ENCODE data around the gene METTL8.
"Not testable (repeated sequence)": the region's sequence is repeated elsewhere in the genome, so short reads cannot be mapped to it uniquely, and the experiment has no call there.

Gene METTL8

DNA sequence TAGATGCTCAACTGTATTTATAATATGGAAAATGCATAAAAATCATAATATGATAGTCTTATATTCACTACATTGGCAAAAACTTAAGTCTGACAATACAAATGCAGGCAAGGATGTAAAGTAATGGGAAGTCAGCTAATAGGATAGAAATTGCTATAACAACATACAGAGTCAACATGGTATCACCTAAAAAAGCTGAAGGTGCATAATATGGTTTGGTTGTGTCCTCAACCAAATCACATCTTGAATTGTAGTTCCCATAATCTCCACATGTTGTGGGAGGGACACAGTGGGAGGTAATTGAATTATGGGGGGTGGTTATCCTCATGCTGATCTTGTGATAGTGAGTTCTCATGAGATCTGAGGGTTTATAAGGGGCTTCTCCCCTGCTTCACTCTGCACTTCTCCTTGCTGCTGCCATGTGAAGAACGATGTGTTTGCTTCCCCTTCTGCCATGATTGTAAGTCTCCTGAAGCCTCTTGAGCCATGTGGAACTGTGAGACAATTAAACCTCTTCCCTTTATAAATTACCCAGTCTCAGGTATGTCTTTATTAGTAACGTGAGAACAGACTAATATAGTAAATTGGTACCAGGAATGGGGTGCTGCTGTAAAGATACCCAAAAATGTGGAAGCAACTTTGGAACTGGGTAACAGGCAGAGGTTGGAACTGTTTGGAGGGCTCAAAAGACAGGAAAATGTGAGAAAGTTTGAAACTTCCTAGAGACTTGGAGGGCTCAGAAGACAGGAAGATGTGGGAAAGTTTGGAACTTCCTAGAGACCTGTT lies 10.9 kb downstream of the METTL8 start:
- DNase-seq (ENCODE audit: low read depth), result not testable (repeated sequence)

DNA sequence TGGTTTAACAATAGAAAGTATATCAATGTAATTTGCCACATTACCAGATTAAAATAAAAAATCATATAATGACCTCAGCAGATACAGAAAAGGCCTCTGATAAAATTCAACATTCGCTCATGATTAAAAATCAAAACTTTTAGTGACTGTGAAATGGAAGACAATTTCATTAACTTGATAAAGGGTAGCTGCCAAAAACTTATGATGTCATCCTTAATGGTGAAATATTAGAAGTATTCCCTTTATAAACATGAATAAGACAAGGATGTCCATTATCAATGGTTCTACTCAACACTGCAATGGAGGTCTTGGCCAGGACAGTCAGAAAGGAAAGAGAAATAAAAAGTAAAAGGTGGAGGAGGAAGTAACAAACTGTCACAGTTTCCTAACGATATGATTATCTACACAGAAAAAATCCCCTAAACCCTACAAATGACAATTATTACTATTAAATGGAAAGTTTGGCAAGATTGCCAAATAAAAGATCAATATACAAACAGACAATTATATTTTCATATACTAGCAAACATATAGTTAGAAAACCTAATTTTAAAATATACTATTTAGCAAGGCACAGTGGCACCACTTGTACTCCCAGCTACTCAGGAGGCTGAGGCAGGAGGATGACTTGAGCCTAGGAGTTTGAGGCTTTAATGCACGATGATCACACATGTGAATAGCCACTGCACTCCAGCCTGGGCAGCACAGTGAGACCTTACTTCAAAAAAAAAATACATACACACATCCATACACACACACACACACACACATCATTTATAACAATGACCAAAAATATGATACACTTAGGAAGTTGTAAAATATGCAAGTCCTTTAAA lies 12.8 kb downstream of the METTL8 start:
- no peak for DNase-seq (ENCODE audit: low read depth)

DNA sequence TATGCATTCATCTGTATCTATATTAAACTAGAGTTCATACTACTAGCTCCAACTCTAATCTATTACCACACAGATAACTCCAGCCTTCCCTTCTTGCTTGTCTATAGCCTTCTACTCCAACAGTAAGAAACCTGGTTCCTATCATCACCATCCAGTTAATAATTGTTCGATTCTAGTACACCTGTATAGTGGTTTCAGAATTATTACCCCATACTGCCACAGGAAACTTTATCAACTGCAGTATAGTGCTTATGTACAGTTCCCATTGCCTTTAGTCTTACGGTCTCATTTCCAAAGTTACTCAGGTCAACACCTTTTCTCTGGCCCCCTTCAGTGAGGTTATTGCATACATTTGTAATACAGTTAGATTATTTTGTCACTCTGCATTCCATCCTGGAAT lies 14.5 kb downstream of the METTL8 start:
- no peak for DNase-seq (ENCODE audit: low read depth)

DNA sequence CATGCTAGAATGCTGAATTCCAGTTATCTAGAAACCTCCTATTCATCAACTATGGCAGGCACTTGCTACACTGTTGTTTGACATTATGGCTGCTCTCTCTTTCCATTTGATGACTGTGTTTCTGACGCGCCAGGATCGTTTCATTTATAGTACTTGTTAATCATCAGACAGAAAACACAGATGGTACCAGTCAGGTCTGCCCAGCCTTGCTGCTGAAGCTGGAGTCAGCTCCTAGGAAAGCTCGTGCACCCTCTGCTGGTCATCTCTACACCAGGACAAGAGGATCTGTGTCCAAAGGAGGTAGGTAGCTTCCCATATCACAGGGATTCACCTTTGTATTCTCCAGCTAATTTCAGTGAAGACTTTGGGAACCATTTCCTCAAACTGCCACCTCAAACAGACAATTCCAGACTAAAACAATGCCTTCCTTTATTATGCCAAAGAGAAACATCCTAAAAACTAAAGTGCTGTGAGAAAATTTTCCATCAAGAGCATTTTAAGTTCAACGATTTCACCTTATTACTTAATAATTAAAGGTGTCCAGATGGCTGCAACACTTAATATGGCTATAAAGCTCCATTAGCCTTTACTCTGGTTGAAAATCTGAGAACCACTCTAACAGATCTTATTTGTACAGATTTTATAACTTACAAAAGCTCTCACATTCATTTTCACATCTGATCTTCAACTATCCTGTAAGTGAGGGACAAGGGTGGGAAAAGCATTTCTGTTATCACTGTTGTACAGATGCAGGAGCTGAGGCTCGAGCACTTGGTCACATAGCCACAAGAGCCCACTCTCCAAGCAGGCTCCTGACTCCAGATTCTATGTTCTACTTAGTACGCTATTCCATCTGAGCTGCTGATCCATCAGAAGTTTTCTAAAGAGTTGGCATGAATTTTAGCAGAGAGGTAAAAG lies 17.5 kb downstream of the METTL8 start:
- DNase-seq (ENCODE audit: low read depth), result peak; percentile 79

DNA sequence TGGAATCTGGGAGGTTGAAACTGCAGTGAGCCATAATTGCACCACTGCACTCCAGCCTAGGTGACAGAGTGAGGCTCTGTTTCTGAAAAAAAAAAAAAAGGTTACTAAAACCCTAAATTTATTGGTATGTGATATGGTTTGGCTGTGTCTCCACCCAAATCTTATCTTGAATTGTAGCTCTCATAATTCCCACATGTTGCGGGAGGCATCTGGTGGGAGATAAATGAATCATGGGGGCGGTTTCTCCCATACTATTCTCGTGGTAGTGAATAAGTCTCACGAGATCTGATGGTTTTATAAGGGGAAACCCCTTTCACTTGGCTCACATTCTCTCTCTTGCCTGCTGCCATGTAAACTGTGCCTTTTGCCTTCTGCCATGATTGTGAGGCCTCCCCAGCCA lies 19.1 kb downstream of the METTL8 start:
- not testable (repeated sequence) for DNase-seq (ENCODE audit: low read depth)

DNA sequence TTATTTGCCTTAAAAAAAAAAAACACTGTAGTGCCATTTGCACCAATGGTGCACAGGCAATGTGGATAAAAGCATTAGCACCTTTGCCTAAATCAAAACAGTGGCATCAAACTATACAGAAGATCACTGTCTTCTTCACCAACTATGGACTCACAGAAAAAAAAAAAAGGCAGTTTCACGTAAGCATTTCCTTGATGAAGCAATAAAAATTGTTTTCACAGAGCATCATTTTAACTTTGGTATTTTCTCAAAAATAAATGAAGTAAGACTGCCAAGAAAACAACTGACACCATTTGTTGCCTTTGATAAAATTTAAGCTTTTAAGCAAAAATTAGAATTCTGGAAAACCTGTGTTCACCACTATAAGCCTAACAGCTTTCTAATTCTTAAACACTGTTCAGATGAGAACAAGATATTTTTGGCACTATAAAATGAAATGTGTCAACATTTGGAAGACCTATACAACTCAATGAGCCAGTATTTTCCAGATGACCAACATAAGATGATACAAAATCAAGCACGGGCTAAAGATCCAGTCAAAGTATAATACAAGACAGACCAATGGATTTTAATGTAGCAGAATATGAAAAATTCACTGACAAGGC lies 21.1 kb downstream of the METTL8 start:
- no peak for DNase-seq (ENCODE audit: low read depth)

DNA sequence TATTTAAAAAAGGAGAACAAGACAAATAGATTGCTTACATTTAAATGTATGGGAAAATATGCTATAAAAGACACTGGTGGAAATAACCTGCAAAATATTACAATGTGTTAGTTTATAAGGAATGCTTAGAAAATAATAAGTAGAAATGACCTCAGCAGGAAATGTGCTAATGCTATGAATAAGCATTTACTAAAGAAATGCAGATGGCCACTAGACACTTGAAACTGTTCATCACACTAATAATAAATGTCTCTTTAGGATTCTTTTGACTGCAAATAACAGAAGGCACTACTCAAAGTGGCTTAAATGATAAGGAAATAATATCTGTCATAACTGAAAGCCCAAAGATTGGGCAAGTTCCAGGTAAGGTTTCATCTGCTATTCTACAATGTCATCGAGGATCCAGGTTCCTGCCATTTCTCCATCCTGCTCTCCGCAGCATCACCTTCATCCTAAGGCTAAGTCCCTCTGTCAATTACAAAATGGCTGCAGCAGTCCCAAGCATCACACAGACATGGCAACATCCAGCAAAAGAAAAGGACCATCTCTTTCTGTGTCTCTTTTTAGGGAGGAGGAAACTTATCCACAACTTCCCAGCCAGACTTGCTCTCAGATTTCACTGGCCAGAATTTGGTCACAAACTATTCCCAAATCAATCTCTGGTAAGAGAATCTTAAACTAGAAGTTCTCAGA lies 21.9 kb downstream of the METTL8 start:
- no peak for DNase-seq (ENCODE audit: low read depth)

DNA sequence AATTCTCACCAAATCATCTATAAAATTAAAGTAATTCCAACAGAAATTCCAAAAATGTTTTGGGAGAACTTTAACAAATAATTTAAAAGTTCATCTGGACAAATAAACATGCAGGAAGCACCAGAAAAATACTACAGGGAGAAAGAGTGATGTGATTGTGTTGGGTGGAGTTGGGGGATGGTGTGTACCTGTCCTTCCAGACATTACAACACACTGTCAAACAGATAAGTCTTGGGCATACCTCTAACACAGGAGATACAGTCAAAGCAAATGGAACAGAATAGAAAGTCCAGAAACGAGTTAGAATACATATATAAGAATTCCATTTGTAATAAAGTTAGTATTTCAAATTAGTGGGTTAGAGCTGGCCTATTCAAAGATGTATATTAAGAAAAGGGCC lies 22.6 kb downstream of the METTL8 start:
- DNase-seq (ENCODE audit: low read depth), result no peak

DNA sequence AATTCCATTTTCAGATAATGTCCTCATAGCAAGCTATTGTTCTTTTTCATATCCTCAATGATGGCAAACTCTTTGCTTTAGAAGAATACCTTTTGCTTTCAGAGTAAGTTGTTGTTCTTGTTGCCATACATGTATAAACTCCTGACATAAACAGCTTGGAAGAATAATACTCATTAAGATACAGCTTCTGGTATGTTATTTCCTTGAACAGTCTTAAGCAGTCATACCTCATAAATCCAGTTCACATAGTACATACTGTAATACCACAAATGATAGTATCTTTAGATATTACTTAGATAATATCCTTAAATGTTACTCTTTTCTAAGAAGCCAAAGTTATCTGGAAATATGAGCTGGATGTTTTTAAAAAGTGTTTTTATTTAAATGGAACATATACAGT lies 23.2 kb downstream of the METTL8 start:
- DNase-seq (ENCODE audit: low read depth), result no peak

DNA sequence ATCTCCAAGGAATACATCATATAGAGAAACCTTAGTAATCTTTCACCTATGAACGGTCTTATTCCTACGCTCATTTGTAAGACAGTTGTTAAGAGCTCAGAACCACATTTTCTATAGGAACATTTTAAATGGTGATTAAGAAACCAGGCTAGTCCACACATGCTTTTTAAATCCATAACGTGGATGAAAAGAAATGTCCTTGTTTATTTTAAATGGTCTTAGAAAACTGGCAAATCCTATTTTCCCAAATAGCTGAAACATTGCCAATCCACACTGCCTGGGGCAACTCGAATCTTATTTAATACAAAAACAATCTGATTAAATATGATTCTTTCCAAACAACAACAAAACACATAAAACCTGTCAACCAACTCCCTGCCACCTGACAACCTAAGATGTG lies 23.7 kb downstream of the METTL8 start:
- DNase-seq (ENCODE audit: low read depth), result no peak

DNA sequence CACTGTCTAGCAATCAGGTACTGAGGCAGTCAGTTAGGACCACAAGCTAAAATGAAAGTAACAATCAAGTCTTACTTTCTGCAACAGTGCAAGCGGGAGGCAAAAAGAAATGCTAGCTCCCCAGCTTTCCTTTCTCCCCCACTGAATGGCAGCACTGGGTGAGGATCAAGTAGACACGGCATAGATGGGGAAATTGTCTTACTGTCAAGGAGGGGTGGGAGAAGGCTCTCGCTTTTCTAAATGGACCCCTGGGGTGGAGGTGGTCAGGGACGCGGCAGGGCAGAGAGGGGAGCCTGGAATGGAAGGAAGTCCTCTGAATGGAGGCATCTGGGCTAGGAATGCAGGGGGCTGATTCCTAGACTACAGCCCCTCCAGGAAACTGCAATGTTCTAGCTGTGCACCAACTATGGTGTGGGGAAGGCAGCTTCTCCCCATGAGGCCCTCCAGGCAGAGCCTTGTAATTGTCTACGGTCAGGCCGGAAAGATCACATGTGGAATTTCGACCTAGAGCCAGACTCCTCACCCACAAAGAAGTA lies 24.3 kb downstream of the METTL8 start:
- DNase-seq (ENCODE audit: low read depth), result no peak

DNA sequence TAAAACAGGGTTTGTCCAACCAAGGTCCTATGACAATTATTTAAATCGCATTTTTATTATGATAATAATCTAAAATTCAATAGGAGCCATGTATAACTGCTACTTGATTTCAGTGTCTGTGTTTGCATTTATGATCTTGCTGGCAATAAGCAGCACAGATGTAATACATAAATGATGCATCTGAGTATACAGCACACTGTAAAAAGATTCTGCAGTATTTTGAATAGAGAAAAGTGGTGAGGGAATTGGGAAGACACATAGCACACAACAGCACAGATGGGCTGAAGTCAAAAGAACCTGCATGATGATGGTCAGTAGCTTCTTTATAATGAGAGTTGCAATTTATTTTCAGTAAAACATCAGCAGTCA lies 26.1 kb downstream of the METTL8 start:
- DNase-seq (ENCODE audit: low read depth), result no peak

DNA sequence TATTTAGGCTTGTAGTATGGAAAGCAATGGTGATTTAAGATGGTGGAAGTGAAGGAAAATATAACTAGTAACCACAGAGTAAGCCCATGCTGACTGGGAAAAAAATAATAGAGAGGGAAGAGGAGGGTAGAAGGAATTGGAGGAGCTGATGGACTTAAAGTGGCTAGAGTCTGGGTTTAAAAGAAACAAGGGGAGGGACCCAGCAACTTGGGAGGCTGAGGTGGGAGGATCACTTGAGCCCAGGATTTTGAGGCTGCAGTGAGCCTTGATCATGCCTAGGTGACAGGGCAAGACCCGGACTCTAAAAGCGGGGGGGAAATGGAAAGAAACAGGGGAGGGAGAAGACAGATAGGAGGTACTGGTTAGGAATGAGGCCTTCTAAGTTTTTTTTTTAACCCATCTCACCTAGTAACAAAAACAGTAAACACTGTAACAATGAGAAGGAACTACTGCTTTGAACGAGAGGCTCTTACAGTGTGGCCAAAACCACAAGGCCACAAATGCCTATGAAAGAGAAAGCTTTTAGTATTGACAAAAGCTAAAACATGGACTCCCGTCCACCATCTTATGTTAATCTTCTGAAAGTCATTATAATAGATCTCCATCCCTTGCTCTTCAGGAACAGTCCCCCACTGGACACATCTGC lies 26.6 kb downstream of the METTL8 start:
- no peak for DNase-seq (ENCODE audit: low read depth)

DNA sequence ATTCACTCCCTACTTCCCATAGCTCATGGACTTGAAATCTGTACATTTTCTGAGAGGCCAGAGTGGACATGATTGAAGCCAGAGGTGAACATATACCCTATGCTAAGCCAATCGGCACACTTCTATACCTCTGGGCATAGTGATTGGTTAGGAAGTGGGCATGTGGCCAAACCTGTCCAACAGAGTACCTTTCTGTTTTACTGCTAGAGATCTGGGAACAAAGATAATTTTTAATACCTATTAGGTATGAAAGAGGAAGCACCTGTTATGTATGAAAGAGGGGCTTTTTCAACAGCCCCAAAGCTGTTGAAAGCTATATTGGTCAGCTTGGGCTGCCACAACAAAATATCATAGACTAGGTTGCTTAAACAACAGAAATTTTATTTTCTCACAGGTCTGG lies 27.7 kb downstream of the METTL8 start:
- no peak for DNase-seq (ENCODE audit: low read depth)

DNA sequence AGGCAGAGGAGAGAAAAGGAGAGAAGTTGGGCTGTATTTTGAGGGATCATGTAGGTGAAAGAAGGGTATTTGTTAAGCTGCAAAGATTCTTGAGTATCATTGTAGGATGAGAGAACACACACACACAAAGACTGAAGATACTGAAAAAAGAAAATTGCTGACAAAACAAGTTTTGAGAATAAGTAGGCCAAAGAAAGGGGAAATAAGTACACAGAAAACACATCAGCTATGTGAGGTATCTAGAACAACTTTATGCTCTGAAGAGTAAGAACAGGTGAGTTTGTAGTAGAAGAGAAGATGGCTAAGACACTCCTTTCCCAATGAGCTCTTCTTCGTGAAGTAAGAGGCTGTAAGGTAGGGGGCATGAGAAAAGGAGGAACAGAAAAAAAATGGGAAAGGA lies 28.2 kb downstream of the METTL8 start:
- DNase-seq (ENCODE audit: low read depth), result no peak

DNA sequence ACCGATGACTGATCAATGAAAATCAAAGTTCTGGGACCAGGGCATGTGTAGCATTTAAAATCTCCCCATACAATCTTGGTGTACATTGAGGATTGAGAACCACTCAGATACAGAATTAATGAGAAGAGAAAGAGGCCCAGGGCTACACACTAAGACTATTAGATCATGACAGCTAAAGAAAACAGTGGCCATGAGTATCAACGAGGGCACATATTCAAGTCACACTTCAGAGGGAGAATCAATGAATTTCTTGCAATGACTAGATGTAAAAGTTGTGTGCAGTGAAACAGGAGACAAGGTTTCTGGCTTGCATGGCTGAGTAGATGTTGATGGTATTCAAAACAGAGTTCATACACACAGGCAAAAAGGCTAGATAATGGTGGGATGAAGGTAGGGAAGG lies 29.1 kb downstream of the METTL8 start:
- DNase-seq (ENCODE audit: low read depth), result no peak

DNA sequence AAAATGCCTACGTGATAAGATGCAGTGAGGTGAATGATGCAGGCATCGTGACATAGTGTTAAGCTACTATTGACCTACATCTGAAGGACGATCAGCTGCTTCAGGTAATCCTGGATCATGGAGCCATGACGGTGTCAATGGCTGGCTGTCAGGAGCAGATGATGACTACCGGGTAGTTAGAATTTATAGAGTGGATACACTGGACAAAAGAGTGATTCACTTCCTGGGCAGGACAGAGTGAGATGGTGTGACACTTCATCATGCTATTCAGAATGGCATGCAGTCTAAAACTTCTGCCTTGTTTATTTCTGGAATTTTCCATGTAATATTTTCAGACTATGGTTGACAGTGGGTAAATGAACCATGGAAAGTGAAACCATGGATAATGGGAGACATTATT lies 29.5 kb downstream of the METTL8 start:
- no peak for DNase-seq (ENCODE audit: low read depth)

DNA sequence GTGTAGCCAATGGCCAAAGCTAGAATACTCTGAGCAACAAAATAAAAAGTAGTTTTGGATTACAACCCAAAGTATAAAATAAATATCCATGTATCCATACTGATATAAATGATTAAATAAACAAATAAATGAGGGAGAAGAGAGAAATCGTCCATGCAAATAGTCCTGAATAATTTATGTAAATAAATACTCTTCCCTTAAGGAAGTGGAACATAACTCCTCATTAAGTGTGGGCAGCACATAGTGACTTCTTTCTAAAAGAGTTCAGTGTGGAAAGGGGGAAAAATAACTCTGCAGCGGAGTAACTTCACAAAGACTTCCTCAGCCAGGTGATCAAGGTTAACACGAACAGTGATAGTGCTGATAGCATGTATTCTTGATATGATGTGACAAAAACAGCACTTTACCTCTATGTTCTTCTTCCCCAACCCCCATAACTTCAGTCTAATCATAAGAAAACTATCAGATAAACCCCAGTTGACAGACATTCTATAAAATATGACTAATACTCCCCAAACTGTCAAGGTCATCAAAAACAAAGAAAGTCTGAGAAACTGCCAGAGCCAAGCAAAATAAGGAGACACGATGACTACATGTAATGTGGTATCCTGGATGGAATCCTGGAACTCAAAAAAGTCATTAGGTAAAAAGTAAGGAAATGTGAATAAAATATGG lies 30.7 kb downstream of the METTL8 start:
- DNase-seq (ENCODE audit: low read depth), result no peak

DNA sequence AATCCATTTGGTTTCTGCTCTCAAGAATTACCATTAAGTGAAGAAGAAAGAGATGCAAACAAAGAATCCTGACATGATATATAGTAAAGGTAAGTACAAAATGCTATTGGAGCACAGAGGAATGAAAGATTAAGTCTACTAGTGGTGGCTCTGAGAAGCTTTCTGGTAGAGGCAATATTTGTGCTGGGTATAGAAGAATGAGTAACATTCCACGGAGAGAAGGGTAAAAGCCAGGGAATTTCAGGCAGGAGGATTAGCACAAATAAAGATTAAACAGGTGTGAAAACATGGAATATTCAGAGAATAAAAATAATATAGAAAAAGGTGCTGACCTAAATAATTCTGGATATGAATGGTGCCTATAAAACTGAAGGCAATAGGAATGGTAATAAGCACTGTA lies 31.8 kb downstream of the METTL8 start:
- no peak for DNase-seq (ENCODE audit: low read depth)

DNA sequence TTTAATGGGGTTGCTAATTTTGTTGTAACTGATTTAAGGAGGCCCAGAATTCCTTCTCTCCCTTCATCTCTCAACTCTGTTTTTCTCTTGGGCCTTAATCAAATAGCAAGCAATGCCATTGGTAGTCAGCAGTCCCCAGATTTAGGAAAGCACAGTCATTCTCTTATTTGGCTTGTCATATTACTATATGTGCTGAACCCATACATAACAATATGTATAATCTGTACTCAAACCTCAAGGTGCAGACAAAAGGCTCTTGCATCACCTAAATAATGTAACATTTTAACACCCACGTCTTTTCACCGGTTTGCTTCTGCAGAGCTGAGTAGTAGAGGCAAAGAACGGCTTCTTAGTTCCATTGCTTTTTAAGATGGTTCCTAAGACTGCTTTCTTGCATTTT lies 33.4 kb downstream of the METTL8 start:
- no peak for DNase-seq (ENCODE audit: low read depth)
